ENCODE data around the gene SLC51A.

SLC51A gene

DNA sequence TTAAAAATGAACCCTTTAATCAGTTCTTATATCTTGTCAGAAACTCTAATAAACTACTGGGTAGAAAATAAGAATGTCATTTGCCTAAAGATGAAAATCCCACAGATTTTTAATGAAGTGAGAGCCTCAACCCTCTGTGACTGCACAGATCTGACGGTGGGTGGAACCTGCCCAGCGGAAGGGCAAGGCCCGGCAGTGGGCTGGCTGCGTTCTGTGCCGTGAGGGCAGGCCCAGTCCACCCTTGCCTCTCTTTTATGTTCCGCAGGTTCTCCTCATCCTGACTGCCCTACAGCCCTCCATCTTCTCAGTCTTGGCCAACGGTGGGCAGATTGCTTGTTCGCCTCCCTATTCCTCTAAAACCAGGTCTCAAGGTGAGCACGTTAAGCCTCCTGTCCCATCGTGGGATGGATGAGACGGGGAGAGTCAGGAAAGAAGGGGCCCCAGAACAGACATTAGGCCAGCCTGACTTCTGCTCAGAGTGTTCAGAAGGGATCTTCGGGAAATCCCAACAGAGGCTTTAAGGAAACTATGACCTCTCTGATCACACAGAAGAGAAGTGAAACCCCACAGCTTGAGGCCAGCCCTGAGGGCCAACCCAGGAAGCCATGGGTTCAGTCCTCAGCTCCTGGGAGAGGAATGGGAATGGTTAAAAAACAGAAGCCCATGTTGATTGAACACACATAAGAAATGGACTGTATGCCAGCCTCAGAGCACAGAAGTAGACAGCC, 16.0 kb downstream of the SLC51A start:
- TF ChIP-seq TAF1 (IDR thresholded peaks at IDR 0.05; ENCODE audit: low read depth) (no peak), EP300 (IDR thresholded peaks at IDR 0.05; ENCODE audit: borderline replicate concordance) (no peak), TEAD4 (IDR thresholded peaks at IDR 0.05) (no peak), ZBTB7A (IDR thresholded peaks at IDR 0.05; ENCODE audit: low read depth) (no peak), YY1 (IDR thresholded peaks at IDR 0.05; ENCODE audit: low read depth) (no peak)

DNA sequence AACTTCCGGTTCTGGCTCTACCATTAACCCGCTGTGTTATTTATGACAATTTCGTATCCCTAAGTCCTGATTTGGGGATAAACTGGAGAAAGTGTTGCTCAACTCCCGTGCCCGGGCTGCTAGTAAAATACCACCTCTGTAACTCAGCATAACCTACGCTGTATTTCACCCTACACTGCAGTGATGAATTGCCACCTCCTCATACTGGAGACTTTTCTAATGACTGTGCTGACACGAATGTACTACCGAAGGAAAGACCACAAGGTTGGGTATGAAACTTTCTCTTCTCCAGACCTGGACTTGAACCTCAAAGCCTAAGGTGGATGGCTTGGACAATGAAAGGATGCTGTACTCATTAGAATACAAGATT, 16.5 kb downstream of the SLC51A start:
- no peak for TF ChIP-seq CREB1 (IDR thresholded peaks at IDR 0.05; ENCODE audit: low read depth)
- TF ChIP-seq EGR1 (IDR thresholded peaks at IDR 0.05): no peak
- TF ChIP-seq TCF12 (IDR thresholded peaks at IDR 0.05; ENCODE audit: low read depth): no peak
- TF ChIP-seq, protein P1, sequence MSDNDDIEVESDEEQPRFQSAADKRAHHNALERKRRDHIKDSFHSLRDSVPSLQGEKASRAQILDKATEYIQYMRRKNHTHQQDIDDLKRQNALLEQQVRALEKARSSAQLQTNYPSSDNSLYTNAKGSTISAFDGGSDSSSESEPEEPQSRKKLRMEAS (IDR thresholded peaks at IDR 0.05): no peak
- TF ChIP-seq ZBTB7A (IDR thresholded peaks at IDR 0.05; ENCODE audit: low read depth): no peak

DNA sequence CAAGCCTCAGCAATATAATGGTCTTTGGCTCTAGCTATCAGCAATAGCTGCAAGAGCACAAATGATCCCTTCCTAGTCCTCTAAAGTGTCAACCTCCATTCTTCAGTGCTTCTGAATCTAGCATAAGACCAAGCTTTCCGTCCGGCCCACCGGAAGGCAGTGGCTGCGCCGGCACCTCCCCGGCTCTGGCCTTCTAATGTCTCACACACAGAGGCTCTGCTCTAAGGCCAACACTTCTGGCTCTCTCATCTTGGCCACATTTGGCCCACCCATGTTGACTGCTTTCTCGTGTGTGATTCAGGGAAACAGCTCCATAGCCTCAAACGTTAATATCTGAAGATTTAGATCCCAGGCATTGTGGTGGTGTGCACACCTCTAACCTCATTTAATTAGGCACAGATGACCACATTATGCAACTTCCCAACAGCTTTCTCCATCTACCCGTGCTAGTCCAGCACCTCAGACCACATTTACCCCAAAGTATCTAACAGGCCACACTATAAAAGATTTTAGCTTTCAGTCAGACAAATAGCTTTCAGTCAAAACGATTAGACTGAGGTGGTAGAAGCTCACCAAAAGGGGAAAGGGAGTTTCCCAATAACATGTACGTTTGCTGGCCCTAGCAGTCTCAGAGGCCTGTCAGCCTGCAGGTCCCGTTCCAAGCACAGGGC, 19.3 kb downstream of the SLC51A start:
- no peak for TF ChIP-seq TAF1 (IDR thresholded peaks at IDR 0.05; ENCODE audit: low read depth)
- TF ChIP-seq, protein P1 (IDR thresholded peaks at IDR 0.05): no peak
- TF ChIP-seq EGR1 (IDR thresholded peaks at IDR 0.05): no peak
- TF ChIP-seq, protein P2, sequence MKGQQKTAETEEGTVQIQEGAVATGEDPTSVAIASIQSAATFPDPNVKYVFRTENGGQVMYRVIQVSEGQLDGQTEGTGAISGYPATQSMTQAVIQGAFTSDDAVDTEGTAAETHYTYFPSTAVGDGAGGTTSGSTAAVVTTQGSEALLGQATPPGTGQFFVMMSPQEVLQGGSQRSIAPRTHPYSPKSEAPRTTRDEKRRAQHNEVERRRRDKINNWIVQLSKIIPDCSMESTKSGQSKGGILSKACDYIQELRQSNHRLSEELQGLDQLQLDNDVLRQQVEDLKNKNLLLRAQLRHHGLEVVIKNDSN (IDR thresholded peaks at IDR 0.05): no peak
- TF ChIP-seq TEAD4 (IDR thresholded peaks at IDR 0.05): no peak
- TF ChIP-seq FOXM1 (IDR thresholded peaks at IDR 0.05; ENCODE audit: borderline replicate concordance, low read depth): no peak
- no peak for TF ChIP-seq ZBTB7A (IDR thresholded peaks at IDR 0.05; ENCODE audit: low read depth)
- no peak for TF ChIP-seq CREB1 (IDR thresholded peaks at IDR 0.05; ENCODE audit: low read depth)
- TF ChIP-seq RAD21 (IDR thresholded peaks at IDR 0.05; ENCODE audit: low read depth): no peak
- TF ChIP-seq CEBPB (IDR thresholded peaks at IDR 0.05): no peak
- TF ChIP-seq TCF12 (IDR thresholded peaks at IDR 0.05; ENCODE audit: low read depth): no peak
- no peak for TF ChIP-seq NFIC (IDR thresholded peaks at IDR 0.05)
- no peak for TF ChIP-seq EP300 (IDR thresholded peaks at IDR 0.05; ENCODE audit: borderline replicate concordance)
- TF ChIP-seq YY1 (IDR thresholded peaks at IDR 0.05; ENCODE audit: low read depth): no peak
- TF ChIP-seq, protein P3, sequence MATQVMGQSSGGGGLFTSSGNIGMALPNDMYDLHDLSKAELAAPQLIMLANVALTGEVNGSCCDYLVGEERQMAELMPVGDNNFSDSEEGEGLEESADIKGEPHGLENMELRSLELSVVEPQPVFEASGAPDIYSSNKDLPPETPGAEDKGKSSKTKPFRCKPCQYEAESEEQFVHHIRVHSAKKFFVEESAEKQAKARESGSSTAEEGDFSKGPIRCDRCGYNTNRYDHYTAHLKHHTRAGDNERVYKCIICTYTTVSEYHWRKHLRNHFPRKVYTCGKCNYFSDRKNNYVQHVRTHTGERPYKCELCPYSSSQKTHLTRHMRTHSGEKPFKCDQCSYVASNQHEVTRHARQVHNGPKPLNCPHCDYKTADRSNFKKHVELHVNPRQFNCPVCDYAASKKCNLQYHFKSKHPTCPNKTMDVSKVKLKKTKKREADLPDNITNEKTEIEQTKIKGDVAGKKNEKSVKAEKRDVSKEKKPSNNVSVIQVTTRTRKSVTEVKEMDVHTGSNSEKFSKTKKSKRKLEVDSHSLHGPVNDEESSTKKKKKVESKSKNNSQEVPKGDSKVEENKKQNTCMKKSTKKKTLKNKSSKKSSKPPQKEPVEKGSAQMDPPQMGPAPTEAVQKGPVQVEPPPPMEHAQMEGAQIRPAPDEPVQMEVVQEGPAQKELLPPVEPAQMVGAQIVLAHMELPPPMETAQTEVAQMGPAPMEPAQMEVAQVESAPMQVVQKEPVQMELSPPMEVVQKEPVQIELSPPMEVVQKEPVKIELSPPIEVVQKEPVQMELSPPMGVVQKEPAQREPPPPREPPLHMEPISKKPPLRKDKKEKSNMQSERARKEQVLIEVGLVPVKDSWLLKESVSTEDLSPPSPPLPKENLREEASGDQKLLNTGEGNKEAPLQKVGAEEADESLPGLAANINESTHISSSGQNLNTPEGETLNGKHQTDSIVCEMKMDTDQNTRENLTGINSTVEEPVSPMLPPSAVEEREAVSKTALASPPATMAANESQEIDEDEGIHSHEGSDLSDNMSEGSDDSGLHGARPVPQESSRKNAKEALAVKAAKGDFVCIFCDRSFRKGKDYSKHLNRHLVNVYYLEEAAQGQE (IDR thresholded peaks at IDR 0.05; ENCODE audit: low read depth): no peak

DNA sequence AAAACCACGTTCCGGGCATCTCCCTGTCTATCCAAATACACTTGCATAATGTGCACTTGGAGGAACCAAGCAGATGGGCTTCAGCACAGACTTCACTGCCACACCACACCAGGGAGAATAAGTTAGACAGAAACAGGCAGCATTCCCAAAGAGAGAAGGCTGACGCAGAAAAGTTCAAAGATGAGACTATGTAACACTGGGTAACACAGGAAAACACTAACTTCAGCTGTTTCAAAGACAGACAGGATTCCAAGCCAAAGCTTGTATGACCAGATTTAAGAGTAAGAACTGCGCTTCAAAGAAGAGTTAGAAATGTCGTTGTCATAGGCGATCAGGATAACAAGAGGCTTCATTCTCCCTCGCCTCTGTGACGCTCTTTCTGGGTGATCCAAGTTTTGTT, 19.9 kb downstream of the SLC51A start:
- TF ChIP-seq FOXM1 (IDR thresholded peaks at IDR 0.05; ENCODE audit: borderline replicate concordance, low read depth): no peak
- no peak for TF ChIP-seq ZBTB7A (IDR thresholded peaks at IDR 0.05; ENCODE audit: low read depth)
- TF ChIP-seq, protein P3 (IDR thresholded peaks at IDR 0.05; ENCODE audit: low read depth): no peak
- TF ChIP-seq TCF12 (IDR thresholded peaks at IDR 0.05; ENCODE audit: low read depth): no peak
- no peak for TF ChIP-seq EGR1 (IDR thresholded peaks at IDR 0.05)
- TF ChIP-seq, protein P2 (IDR thresholded peaks at IDR 0.05): no peak
- TF ChIP-seq, protein P1 (IDR thresholded peaks at IDR 0.05): no peak
- no peak for TF ChIP-seq TEAD4 (IDR thresholded peaks at IDR 0.05)
- no peak for TF ChIP-seq YY1 (IDR thresholded peaks at IDR 0.05; ENCODE audit: low read depth)
- TF ChIP-seq RAD21 (IDR thresholded peaks at IDR 0.05; ENCODE audit: low read depth): no peak
- TF ChIP-seq NFIC (IDR thresholded peaks at IDR 0.05): no peak

DNA sequence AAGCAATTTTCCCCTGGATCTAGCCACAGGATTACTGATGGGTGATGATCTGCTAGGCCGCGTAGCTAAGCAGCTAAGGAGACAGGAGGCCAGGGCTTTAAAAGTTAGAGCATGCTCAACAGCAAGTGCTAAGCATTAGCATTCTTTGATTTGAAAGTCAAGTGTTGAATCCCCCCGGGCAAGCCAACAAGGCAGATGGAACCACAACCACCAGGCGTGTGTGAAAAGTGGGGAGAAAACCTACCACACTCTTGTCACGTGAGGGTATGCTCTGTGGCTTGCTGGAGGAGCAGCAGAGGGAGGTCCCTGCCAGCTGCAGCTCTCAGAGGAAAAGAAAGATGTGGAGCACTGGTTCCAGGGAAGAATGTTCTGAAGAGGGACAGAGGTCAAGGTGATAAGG, 20.9 kb downstream of the SLC51A start:
- no peak for TF ChIP-seq CEBPB (IDR thresholded peaks at IDR 0.05)
- TF ChIP-seq, protein P2 (IDR thresholded peaks at IDR 0.05): no peak
- TF ChIP-seq ZBTB7A (IDR thresholded peaks at IDR 0.05; ENCODE audit: low read depth): no peak
- no peak for TF ChIP-seq EP300 (IDR thresholded peaks at IDR 0.05; ENCODE audit: borderline replicate concordance)
- TF ChIP-seq, protein P1 (IDR thresholded peaks at IDR 0.05): no peak
- no peak for TF ChIP-seq TCF12 (IDR thresholded peaks at IDR 0.05; ENCODE audit: low read depth)
- no peak for TF ChIP-seq CREB1 (IDR thresholded peaks at IDR 0.05; ENCODE audit: low read depth)
- no peak for TF ChIP-seq RAD21 (IDR thresholded peaks at IDR 0.05; ENCODE audit: low read depth)
- no peak for TF ChIP-seq NFIC (IDR thresholded peaks at IDR 0.05)
- no peak for TF ChIP-seq YY1 (IDR thresholded peaks at IDR 0.05; ENCODE audit: low read depth)
- TF ChIP-seq EGR1 (IDR thresholded peaks at IDR 0.05): no peak
- TF ChIP-seq TEAD4 (IDR thresholded peaks at IDR 0.05): no peak
- TF ChIP-seq TAF1 (IDR thresholded peaks at IDR 0.05; ENCODE audit: low read depth): no peak
- no peak for TF ChIP-seq FOXM1 (IDR thresholded peaks at IDR 0.05; ENCODE audit: borderline replicate concordance, low read depth)
- TF ChIP-seq, protein P3 (IDR thresholded peaks at IDR 0.05; ENCODE audit: low read depth): no peak

Measured in Ishikawa (cell line).